Right kidney (tissue), 9 donors: ENCODE results near the gene DRD2.
"Not testable (repeated sequence)": the region's sequence is repeated elsewhere in the genome, so short reads cannot be mapped to it uniquely, and the experiment has no call there.

Experiments
- DNase-seq: peaks from one replicate; pipeline ENCODE4 v3.0.0-alpha.2; 2016
- long read RNA-seq, 8 donors: transcript quantifications; one replicate each; lab custom pipeline, GENCODE V29; 2026

DRD2 gene
- long read RNA-seq, donor 1, result 0 reads
- long read RNA-seq, donor 2, result 0 reads
- long read RNA-seq, donor 3, result 0 reads
- long read RNA-seq, donor 4, result 0 reads
- long read RNA-seq, donor 5, result 0 reads
- long read RNA-seq, donor 6, result 0 reads
- long read RNA-seq, donor 7, result 0 reads
- long read RNA-seq, donor 8, result 0 reads

DNA sequence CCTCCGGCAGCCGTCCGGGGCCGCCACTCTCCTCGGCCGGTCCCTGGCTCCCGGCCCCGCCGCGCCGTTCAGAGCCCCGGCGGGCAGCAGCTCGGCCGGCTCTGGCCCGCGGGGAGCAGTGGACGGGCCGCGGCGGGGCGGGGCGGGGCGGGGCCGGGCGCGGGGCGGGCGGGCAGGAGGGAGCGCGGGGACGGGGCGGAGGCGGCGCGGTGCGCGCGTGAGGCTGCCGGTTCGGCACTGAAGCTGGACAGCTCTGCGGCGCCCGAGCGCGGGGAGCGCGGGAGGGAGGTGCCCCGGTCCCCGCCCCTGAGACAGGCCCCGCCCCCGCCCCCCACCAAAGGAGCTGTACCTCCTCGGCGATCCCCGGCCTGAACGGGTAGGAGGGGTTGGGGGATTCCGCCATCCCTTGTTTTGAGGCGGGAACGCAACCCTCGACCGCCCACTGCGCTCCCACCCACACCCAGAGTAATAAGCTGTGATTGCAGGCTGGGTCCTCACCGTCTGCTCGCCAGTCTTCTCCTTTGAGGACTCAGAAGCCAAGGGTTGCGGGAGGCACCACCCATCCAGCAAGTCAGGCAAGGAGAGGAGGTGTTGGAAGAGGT is at the start of gene DRD2:
Gene DRD2 (minus strand): TSS at position 239 of the 602 bp plus-strand sequence. CDS start 50,747 bp downstream, outside the sequence.
- DNase-seq, result no peak

- not testable (repeated sequence) for DNase-seq
Measured at GRCh38 chr11:113523906-113524305, 48.7 kb upstream of the DRD2 start.

GRCh38 chr11:113521737-113522517 is 46.7 kb upstream of the DRD2 start:
- DNase-seq, result no peak

DNA sequence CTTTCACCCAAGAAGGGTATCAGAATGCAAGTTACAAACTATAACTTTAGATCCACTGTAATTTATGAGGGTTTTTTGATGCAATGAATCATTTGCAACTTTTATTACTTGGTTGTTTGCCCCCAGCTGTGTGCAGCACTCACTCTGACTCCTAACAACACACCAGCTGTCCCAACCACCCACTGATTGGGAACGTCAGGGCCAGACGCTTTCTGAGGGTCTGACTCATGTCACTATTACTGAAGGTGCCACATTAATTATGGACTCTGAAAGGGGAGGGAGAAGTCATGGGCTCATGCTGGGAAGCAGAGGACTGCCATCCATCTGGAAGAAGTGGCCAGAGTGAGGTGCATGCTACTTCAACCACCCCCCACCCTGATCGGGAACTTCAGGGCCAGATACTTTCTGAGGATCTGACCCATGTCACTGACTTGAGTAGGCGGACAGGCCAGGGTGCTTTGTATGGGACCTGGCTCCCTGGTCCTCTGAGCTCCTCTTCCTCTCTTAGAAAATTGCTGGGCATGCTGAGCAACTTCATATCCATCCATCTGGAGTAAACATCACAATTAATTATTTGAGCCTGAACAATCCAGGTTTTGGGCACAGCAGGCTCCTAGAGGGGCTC is 44.9 kb upstream of the DRD2 start:
- DNase-seq, result no peak

GRCh38 chr11:113518716-113519495 is 43.7 kb upstream of the DRD2 start:
- no peak for DNase-seq

GRCh38 chr11:113517361-113517760 is 42.2 kb upstream of the DRD2 start:
- no peak for DNase-seq

DNA sequence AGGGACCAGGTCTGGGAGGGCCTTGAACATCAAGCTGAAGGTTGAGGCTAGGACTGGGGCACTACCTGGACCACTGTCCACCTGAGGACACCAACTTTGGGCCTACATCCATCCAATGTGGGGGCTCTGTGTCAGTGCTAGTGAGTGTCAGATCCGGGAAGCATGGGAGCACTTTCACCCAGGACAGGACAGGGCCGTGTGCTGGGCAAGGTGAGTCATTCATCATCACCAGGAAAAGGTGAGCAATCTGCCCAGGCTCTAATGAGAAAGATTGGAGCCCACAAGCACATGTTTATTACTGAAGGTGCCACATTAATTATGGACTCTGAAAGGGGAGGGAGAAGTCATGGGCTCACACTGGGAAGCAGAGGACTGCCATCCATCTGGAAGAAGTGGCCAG is 39.7 kb upstream of the DRD2 start:
- DNase-seq, result no peak

DNA sequence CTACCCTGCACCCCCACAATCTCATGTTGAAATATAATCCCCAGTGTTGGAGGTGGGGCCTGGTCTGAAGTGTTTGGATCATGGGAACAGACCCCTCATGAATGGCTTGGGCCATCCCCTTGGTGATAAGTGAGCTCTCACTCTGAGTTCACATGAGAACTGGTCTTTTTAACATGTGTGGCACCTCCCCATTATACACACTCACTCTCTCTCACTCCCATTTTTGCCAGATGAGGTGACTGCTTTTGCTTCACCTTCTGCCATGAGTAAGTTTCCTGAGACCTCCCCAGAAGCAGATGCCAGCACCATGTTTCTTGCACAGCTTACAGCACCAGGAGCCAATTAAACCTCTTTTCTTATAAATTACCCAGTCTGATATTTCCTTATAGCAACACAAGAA is 32.1 kb upstream of the DRD2 start:
- no peak for DNase-seq

DNA sequence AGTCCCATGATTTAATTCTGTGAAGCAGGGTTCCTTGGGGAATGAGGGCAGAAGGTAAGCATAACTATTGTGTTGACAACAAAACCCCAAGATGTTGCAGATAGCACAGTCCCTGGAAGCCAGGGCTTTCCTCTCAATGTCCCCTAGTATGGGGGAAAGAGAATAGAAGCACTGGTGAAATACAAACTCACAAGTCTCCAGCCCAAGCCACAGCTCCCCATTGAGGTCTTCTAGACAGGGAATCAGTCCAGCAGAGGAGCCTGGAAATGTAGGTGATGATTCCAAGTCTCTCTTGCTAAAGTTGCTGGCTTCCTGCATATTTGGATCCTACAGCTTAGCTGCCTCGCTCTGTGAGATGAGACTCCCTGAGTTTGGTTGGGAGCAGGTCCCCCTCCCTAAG is 31.7 kb upstream of the DRD2 start:
- no peak for DNase-seq

- no peak for DNase-seq
Measured at GRCh38 chr11:113506461-113506860, 31.3 kb upstream of the DRD2 start.

DNA sequence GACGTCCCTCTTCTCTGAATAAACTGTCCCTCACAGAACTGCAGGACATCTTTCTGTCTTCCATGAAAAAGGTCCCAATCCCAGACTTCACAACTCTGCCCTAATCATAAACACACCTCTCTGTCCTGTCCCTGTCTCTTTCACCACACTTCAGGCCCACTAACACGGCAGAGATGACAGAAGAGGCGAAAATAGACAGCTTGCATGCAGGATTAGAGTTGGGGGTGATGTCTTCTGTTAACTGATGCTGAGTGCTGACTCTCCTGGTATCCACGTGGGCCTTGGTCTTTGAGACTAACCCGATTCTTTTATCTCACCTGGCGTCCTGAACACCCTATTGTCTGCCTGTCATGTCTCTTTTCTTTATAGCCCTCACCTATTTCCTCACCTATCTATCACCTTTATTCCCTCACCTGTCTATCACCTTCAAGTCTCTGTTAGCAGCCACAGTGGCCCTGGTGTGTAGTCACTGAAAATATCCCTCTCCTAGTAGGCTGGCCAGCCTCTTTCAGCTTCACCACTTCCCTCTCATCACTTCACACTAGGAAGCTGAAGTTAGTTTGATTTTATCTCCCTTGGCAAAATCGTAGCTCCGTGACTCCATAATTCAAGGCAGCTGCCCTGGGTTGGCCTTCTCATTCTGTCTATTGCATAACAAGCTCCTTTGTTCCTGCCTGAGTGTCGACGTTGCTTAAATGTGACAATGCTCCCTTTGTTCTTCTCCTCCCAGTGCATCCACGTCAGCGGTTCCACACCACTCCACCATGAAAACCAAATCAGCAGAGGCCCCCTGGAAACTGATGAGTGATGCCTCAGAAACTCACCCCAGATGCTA is 30.6 kb upstream of the DRD2 start:
- no peak for DNase-seq

- DNase-seq, result no peak
Measured at GRCh38 chr11:113505046-113505445, 29.8 kb upstream of the DRD2 start.

GRCh38 chr11:113504586-113504985 is 29.4 kb upstream of the DRD2 start:
- DNase-seq, result no peak

DNA sequence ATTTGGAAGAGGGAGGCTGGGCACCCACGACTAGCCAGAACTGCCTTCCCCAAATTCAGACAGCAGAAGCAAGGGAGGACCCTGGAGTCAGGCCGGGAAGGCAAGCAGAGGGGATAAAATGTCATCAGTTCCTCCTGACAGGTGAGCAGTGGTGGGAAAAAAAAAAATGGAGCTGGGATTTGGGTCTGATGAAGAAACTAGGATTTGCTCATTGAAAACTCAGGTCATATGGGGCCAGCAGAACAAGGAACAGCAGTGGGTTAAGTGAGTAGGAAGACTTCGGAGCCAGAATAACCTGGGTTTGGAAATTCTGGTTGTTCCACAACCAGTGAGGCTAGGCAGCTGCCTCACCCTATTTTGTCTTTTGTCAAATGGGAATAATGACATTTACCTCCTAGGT is 28.9 kb upstream of the DRD2 start:
- DNase-seq, result no peak

GRCh38 chr11:113497066-113497910 is 22.1 kb upstream of the DRD2 start:
- no peak for DNase-seq

DNA sequence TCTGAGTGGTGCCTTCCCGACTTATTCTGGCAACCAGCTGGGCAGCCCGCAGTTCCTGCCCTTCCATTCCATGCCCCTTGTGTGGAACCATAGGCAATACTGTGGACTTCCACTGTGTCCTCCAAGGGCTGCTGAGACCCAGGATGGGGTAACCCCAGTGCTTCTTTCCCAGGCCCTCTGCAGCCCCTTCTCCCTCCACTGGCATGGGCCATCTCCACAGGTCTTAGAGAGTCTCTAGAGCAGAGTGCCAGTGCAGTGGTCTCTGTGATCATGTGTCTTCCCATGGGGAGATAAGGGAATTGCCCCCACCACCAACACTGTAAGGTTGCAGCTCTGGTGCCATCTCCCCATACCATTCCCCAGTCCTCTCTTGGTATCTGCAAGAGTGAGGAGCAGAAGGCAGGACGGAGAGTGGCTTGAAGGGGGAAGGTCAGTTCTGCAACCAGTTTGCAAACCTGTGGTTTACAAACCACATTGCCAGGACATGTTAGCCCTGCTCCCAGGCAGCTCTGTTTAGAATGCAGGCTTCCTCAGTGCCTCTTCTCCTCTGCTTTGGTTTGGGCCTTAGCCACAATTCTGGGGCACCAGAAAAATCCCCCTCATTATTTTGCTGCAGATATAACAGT is 20.9 kb upstream of the DRD2 start:
- DNase-seq, result no peak

DNA sequence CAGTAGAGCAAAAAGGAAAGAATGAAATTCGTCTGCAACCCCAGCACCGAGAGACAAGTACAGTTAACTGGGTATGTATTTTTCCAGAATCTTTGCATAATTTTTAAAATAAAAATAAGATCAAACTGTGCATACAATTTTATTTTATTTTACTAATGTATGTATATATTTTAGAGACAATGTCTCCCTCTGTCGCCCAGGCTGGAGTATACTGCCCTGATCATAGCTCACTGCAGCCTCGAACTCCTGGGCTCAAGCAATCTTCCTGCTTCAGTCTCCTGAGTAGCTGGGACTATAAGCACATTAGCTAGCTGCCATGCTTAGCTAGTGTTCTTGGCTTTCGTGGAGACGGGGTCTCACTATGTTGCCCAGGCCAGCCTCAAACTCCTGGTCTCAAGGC is 18.8 kb upstream of the DRD2 start:
- DNase-seq, result no peak

DNA sequence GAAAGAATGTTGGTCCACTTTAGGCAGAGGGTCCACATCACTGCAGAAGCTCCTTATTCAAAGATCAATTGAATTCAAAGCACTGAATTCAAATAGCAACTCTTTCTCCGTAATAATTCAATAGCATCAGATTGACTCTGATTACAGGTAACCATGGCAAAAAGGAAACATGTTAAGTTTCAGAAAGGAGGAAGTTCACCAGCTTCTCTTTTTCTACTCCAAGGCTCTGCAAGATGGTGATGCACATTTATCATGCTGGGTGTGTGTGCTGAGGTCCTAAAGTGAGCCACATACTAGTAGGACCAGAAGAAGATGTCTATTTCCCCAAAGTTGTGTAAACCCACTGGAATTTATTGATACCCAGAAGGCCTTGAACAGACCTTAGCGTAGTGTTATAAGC is 18.0 kb upstream of the DRD2 start:
- DNase-seq, result no peak

- no peak for DNase-seq
Measured at GRCh38 chr11:113488931-113489351, 13.7 kb upstream of the DRD2 start.

- DNase-seq, result no peak
Measured at GRCh38 chr11:113487622-113488021, 12.4 kb upstream of the DRD2 start.
